Upper lobe of right lung (tissue), 1 donor: ENCODE data around the gene MMUT. TPM values are rescaled to one million over a fixed set of nuclear protein-coding genes. Genes with fewer than 3 reads are reported as not detected.

Experiments
- ATAC-seq: fragments of 200-7000 bp; cut with Tn5 transposase; one replicate; pipeline ENCODE4 v1.9.1; 2020; ENCODE audit warnings: mild to moderate bottlenecking, moderate library complexity
- DNase-seq: peaks from one replicate; pipeline ENCODE4 v3.0.0-alpha.2; 2020
- H3K27ac ChIP-seq: fragments of 200-600 bp; one replicate; pipeline ENCODE4 v1.8.0; 2022
- H3K27me3 ChIP-seq: fragments of 200-600 bp; one replicate; pipeline ENCODE4 v1.8.0; 2022; ENCODE audit warnings: mild to moderate bottlenecking
- H3K36me3 ChIP-seq: fragments of 200-600 bp; one replicate; pipeline ENCODE4 v1.8.0; 2022
- H3K4me1 ChIP-seq: fragments of 200-600 bp; one replicate; pipeline ENCODE4 v1.8.0; 2022
- H3K4me3 ChIP-seq: fragments of 200-600 bp; one replicate; pipeline ENCODE4 v1.8.0; 2022; ENCODE audit warnings: mild to moderate bottlenecking
- H3K9me3 ChIP-seq: fragments of 200-600 bp; one replicate; pipeline ENCODE4 v1.8.0; 2022
- CTCF ChIP-seq: fragments of 200-600 bp; IDR thresholded peaks from one replicate; pipeline ENCODE4 v1.8.0; 2022; ENCODE audit warnings: antibody characterized with exemption
- intact Hi-C: fragments of 100-400 bp; cut with DNase I; formaldehyde crosslinking; loops from one replicate; pipeline ENCODE4 v1.11.0; 2022
- total RNA-seq: library from RNA; stranded (reverse); fragmentation: NEBNext Ultra II Directional; extraction: Animal tissue kit (Norgen Biotek cat#: 25700); gene quantifications from one replicate; pipeline ENCODE4 v1.2.1, GENCODE V29; 2021
- donor health status: DM: no; HTN: yes; CAD: no; lungs with severe emphysema.

The MMUT gene
- total RNA-seq, 1 donor from 2014 or later, result 23.3 TPM

GRCh38 chr6:49416195-49416594 is 46.9 kb downstream of the MMUT start:
- no peaks in the 10 kb centered on the region for H3K27me3 ChIP-seq
- no peak for TF ChIP-seq CTCF
- DNase-seq (no peak), ATAC-seq (no peak)
- H3K4me1 ChIP-seq, result no peaks in the 10 kb centered on the region
- no peak overlapping the region for H3K4me3 ChIP-seq
- H3K27ac ChIP-seq, result no peak overlapping the region
- no peaks in the 10 kb centered on the region for H3K9me3 ChIP-seq
- no peaks in the 10 kb centered on the region for H3K36me3 ChIP-seq
- intact Hi-C loops, result no loop called here

- Histone ChIP-seq H3K4me3 (no peak overlapping the region), H3K27me3 (no peaks in the 10 kb centered on the region), H3K27ac (no peak overlapping the region), H3K36me3 (no peaks in the 10 kb centered on the region), H3K4me1 (no peaks in the 10 kb centered on the region), H3K9me3 (no peaks in the 10 kb centered on the region)
- no peak for TF ChIP-seq CTCF
- no peak for DNase-seq
- ATAC-seq, result no peak
- intact Hi-C loops, result no loop called here
Observed at GRCh38 chr6:49415358-49415757, 47.7 kb downstream of the MMUT start.

GRCh38 chr6:49410564-49410963 is 52.5 kb downstream of the MMUT start:
- no peak for DNase-seq
- intact Hi-C loops, result no loop called here
- TF ChIP-seq CTCF, result no peak
- no peaks in the 10 kb centered on the region for H3K36me3 ChIP-seq
- no peaks in the 10 kb centered on the region for H3K9me3 ChIP-seq
- H3K4me1 ChIP-seq, result no peaks in the 10 kb centered on the region
- H3K27me3 ChIP-seq, result no peaks in the 10 kb centered on the region
- ATAC-seq, result no peak
- no peak overlapping the region for H3K27ac ChIP-seq
- no peak overlapping the region for H3K4me3 ChIP-seq

GRCh38 chr6:49409951-49410542 is 53.0 kb downstream of the MMUT start:
- H3K9me3 ChIP-seq, result no peaks in the 10 kb centered on the region
- H3K27ac ChIP-seq, result no peak overlapping the region
- peak; percentile 87 for TF ChIP-seq CTCF
- H3K27me3 ChIP-seq, result no peaks in the 10 kb centered on the region
- H3K4me3 ChIP-seq, result no peak overlapping the region
- H3K4me1 ChIP-seq, result no peaks in the 10 kb centered on the region
- ATAC-seq (peak; percentile 88), DNase-seq (peak; percentile 48)
- no peaks in the 10 kb centered on the region for H3K36me3 ChIP-seq
- intact Hi-C loops, result no loop called here

GRCh38 chr6:49406250-49406970 is 56.6 kb downstream of the MMUT start:
- Histone ChIP-seq H3K27ac (no peak overlapping the region), H3K27me3 (no peaks in the 10 kb centered on the region), H3K4me3 (no peak overlapping the region), H3K9me3 (no peaks in the 10 kb centered on the region), H3K36me3 (no peaks in the 10 kb centered on the region), H3K4me1 (no peaks in the 10 kb centered on the region)
- DNase-seq (no peak), ATAC-seq (no peak)
- TF ChIP-seq CTCF, result no peak
- intact Hi-C loops, result no loop called here
